22Rv1 (cell line): ENCODE data around the gene MEST.

Source experiments
- H3K27ac ChIP-seq: fragments of 450-650 bp; 2 replicates; pipeline ENCODE4 v1.5.1; 2017
- CTCF ChIP-seq: fragments of 450-650 bp; IDR thresholded peaks from 2 replicates; pipeline ENCODE4 v1.5.1; 2017; ENCODE audit warnings: mild to moderate bottlenecking
- ZFX ChIP-seq: fragments of 450-650 bp; IDR thresholded peaks from 2 replicates; pipeline ENCODE4 v1.6.1; 2017; ENCODE audit warnings: antibody characterized with exemption, borderline replicate concordance

MEST gene

DNA sequence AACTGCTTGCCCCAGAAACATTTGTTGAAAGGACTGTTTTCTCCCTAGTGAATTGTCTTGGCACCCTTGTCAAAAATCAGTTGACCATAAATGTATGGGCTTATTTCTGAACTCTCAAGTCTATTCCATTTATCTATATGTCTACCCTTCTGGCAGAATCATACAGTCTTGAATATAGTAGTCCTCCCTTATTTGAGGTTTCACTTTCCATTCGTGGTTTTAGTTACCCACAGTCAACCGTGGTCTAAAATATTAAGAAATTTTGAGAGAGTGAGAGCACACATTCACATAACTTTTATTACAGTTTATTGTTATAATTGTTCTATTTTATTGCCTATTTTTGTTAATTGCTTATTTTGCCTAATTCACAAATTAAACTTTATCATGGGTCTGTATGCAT lies 33.6 kb upstream of the MEST start:
- H3K27ac ChIP-seq, result no peak overlapping the region
- TF ChIP-seq CTCF (no peak), ZFX (no peak)

GRCh38 chr7:130461272-130461671 lies 30.6 kb upstream of the MEST start:
- TF ChIP-seq ZFX, result no peak
- no peak for TF ChIP-seq CTCF
- H3K27ac ChIP-seq, result no peak overlapping the region

- TF ChIP-seq CTCF, result no peak
- TF ChIP-seq ZFX, result no peak
- no peak overlapping the region for H3K27ac ChIP-seq
These were observed 28.1 kb upstream of the MEST start for GRCh38 chr7:130463553-130464434.

DNA sequence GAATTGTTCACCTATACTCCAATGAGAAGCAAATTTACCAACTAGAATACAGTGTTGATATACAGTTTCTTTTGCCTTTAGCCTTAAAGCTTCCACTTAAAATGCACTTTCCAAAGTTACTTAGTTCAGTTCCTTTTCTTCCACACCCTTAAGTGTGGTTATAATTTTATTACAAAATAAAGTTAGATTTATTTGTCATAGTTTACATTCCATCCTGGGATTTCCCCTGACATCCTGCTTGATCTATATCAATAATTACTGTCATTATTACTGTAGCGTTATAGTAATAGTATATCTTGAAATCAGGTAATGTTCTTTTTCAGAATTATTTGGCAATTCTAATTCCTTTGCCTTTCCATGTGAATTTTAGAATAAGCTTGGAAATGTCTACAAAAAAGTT lies 23.3 kb upstream of the MEST start:
- no peak overlapping the region for H3K27ac ChIP-seq
- no peak for TF ChIP-seq CTCF
- TF ChIP-seq ZFX, result no peak

GRCh38 chr7:130471974-130472373 lies 19.9 kb upstream of the MEST start:
- TF ChIP-seq ZFX (no peak), CTCF (no peak)
- H3K27ac ChIP-seq, result no peak overlapping the region

DNA sequence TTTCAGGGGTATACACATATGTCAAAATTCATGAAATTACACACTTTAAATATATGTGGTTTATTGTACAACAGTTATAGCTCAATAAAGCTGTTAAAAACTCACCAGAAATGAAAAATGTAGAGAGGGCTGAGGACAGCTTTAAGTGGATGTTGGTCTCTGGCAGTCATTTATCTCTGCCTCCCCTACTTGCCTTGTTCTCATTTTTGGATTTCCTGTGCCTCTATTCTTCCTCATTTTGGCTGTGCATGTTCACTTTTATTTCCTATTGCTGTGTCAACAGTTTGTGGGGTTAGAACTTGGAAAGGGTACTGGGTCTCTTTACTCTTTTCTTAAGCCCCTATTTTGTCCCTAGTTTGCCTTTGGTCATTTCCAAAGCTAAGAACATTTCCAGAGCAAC lies 18.6 kb upstream of the MEST start:
- no peak overlapping the region for H3K27ac ChIP-seq
- TF ChIP-seq ZFX (no peak), CTCF (no peak)

- TF ChIP-seq CTCF (no peak), ZFX (no peak)
These were observed 18.0 kb upstream of the MEST start for GRCh38 chr7:130473876-130474275.

More at GRCh38 chr7:130473876-130474275, 18.0 kb upstream of the MEST start:
- no peak overlapping the region for H3K27ac ChIP-seq
